Measurements from ENCODE around the gene RAB3D.
"Not testable (repeated sequence)": the region's sequence is repeated elsewhere in the genome, so short reads cannot be mapped to it uniquely, and the experiment has no call there.

Gene RAB3D

GRCh38 chr19:11367528-11367927 is 28.1 kb upstream of the RAB3D start:
- no peak for DNase-seq (ENCODE audit: extremely low read depth in 1 of 2, low read depth in 1 of 2)

GRCh38 chr19:11365557-11366117 is 26.2 kb upstream of the RAB3D start:
- no peak for DNase-seq (ENCODE audit: extremely low read depth in 1 of 2, low read depth in 1 of 2)

- DNase-seq (ENCODE audit: extremely low read depth in 1 of 2, low read depth in 1 of 2), result no peak
Measured at GRCh38 chr19:11364935-11365334, 25.5 kb upstream of the RAB3D start.

- no peak for DNase-seq (ENCODE audit: extremely low read depth in 1 of 2, low read depth in 1 of 2)
Measured at GRCh38 chr19:11364296-11364904, 24.9 kb upstream of the RAB3D start.

GRCh38 chr19:11363881-11364280 is 24.4 kb upstream of the RAB3D start:
- no peak for DNase-seq (ENCODE audit: extremely low read depth in 1 of 2, low read depth in 1 of 2)

GRCh38 chr19:11361771-11362731 is 22.6 kb upstream of the RAB3D start:
- DNase-seq (ENCODE audit: extremely low read depth in 1 of 2, low read depth in 1 of 2), result no peak

- no peak for DNase-seq (ENCODE audit: extremely low read depth in 1 of 2, low read depth in 1 of 2)
Measured at GRCh38 chr19:11361037-11361770, 21.7 kb upstream of the RAB3D start.

- no peak for DNase-seq (ENCODE audit: extremely low read depth in 1 of 2, low read depth in 1 of 2)
Measured at GRCh38 chr19:11359421-11359820, 20.0 kb upstream of the RAB3D start.

GRCh38 chr19:11356676-11357550 is 17.5 kb upstream of the RAB3D start:
- no peak for DNase-seq (ENCODE audit: extremely low read depth in 1 of 2, low read depth in 1 of 2)

GRCh38 chr19:11356074-11356397 is 16.6 kb upstream of the RAB3D start:
- DNase-seq (ENCODE audit: extremely low read depth in 1 of 2, low read depth in 1 of 2), result no peak

GRCh38 chr19:11355160-11356073 is 16.0 kb upstream of the RAB3D start, which contains the start of gene PLPPR2:
PLPPR2 (plus strand) TSS chr19:11355432; CDS start chr19:11357674, 2,242 bp downstream.
- peak; percentile 54 to 66 for DNase-seq (ENCODE audit: extremely low read depth in 1 of 2, low read depth in 1 of 2)

- not testable (repeated sequence) for DNase-seq (ENCODE audit: extremely low read depth in 1 of 2, low read depth in 1 of 2)
Measured at GRCh38 chr19:11354102-11354501, 14.6 kb upstream of the RAB3D start.

- DNase-seq (ENCODE audit: extremely low read depth in 1 of 2, low read depth in 1 of 2), result no peak
Measured at GRCh38 chr19:11349171-11349570, 9.7 kb upstream of the RAB3D start.

- no peak for DNase-seq (ENCODE audit: extremely low read depth in 1 of 2, low read depth in 1 of 2)
Measured at GRCh38 chr19:11347546-11348039, 8.1 kb upstream of the RAB3D start.

GRCh38 chr19:11346104-11346940 is 6.9 kb upstream of the RAB3D start, which contains the start of the genes CCDC159 and TMEM205:
CCDC159 (plus strand) TSS chr19:11346519; CDS start chr19:11346607, 88 bp downstream.
TMEM205 (minus strand) TSS chr19:11346268; CDS start chr19:11345619, 649 bp downstream.
- DNase-seq (ENCODE audit: extremely low read depth in 1 of 2, low read depth in 1 of 2), result peak; percentile 95 to 99

- no peak for DNase-seq (ENCODE audit: extremely low read depth in 1 of 2, low read depth in 1 of 2)
Measured at GRCh38 chr19:11345122-11345803, 5.8 kb upstream of the RAB3D start.

- no peak for DNase-seq (ENCODE audit: extremely low read depth in 1 of 2, low read depth in 1 of 2)
Measured at GRCh38 chr19:11342429-11342828, 3.0 kb upstream of the RAB3D start.
